TTC549 (cell line): ENCODE data around the gene ZNF747.

Experiments used
- FAIRE-seq: peaks from 2 replicates; lab custom pipeline; 2012; peaks lifted over from hg19 to GRCh38; lab: Jason Lieb, UNC

The ZNF747 gene

DNA sequence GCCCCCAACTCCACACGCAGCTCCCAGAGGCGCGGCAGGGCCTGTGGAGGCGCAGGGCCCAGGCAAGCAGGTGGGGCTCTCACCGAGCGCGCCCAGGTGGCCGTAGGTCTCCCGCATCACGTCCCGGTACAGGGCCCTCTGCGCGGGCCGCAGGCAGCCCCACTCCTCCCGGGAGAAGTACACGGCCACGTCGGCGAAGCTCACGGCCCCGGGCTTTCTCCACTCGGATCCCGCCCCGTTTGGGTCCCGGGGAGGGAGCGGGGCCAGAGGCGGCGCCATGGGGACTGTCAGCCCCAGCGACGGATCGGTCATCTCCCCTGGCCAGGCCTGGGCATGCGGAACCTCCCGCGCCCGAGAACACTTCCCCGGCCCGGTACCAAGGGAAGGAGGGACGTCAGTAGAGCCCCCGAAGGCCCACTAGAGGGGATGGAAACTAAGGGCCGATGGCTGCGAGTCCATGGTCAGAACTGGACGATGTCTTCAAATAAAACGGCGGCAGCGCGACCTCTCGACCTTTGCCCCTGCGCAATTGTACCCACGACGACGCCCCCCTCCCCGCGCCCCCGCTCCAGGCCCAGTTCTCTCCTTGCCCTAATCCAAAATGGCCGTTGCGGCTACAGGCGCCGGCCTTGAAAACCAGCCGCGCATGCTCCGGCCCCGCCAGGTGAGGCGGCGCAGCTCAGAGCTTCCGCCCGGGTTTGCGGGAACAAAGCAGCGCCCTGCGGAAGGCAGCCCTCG, at the start of gene ZNF747:
Gene ZNF747 (minus strand): TSS at position 491 of the 738 bp plus-strand sequence. CDS start 179 bp downstream, at position 312.
- FAIRE-seq, result no peak

GRCh38 chr16:30582611-30583340, 48.1 kb upstream of the ZNF747 start:
- FAIRE-seq, result no peak

DNA sequence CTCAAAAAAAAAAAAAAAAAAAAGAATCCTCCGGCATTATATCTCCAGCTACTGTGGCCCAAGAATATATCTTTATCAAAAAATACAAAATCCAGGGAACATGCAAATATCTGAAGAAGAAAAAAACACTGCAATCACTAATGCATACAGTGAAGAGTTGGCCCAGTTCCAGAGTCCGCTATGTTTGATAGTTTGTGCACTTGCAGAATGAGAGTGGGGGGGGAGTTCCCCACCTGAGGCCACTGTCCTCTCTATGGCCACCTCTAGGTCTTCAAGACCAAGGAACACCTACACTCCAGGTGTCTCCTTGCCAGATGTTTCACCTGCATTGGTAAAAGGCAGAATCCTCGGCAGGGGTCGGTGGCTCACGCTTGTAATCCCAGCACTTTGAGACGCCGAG, 46.8 kb upstream of the ZNF747 start:
- no peak for FAIRE-seq

- FAIRE-seq, result no peak
These were observed 40.0 kb upstream of the ZNF747 start for GRCh38 chr16:30574678-30575077.

DNA sequence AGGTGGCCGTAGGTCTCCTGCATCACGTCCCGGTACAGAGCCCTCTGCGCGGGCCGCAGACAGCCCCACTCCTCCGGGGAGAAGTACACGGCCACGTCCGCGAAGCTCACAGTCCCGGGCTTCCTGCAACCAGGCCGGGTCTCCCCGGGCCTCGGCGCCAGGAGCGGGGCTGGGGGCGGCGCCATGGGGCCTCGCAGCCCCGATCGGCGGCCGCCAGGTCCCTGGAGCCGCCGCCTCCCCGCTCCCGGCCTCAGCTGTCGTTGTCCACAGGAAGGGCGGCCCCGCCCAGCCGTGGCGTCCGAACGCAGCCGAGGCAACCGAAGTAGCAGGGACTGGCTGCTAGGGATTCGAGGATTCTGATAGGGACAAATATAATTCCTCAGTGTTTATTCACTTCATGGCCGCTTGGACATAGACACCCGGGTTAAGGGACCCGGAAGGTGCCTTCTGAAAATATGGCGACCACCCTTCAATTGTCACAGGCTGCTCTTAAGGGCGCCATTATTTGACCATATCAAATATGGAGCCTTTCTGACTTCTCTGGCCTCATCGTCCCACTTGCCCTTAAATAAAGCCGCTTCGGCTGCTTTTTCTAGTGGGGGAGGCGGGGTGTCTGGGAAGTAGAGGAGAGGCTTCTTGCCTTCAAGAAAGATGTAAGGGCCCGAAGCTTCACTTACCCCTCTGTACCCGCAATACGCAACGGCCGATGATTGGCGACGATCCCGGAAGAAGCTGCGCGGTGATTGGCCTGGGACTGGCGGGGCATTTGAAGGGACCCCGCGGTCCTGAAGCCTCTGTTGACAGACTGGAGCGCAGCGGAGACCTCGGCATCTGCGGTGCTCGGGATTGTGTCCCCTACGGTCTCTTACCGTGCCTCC, 37.0 kb upstream of the ZNF747 start, which contains the start of gene ZNF688:
Gene ZNF688 (minus strand): TSS at position 270 of the 878 bp plus-strand sequence. CDS start 85 bp downstream, at position 185.
- peak; percentile 73 for FAIRE-seq

GRCh38 chr16:30570636-30571444, 36.2 kb upstream of the ZNF747 start:
- no peak for FAIRE-seq

- FAIRE-seq, result no peak
These were observed 35.3 kb upstream of the ZNF747 start for GRCh38 chr16:30569746-30570635.

DNA sequence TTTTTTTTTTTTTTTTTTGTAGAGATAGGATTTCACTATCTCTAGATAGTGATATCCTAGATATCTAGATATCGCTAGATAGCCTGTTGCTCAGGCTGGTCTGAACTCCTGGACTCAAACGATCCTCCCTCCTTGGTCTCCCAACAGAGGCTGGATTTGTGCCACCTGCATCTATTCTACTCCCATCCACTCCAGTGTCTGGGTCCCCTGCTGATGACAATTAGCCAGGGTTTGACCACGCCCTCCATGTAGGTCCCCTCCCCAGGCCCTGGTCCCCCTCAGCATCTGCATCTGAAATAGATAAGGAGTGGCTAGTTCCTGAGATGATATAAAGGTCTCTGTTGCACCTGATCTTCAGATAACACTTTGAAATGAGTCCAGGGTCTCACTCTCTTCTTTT, 34.6 kb upstream of the ZNF747 start:
- no peak for FAIRE-seq

DNA sequence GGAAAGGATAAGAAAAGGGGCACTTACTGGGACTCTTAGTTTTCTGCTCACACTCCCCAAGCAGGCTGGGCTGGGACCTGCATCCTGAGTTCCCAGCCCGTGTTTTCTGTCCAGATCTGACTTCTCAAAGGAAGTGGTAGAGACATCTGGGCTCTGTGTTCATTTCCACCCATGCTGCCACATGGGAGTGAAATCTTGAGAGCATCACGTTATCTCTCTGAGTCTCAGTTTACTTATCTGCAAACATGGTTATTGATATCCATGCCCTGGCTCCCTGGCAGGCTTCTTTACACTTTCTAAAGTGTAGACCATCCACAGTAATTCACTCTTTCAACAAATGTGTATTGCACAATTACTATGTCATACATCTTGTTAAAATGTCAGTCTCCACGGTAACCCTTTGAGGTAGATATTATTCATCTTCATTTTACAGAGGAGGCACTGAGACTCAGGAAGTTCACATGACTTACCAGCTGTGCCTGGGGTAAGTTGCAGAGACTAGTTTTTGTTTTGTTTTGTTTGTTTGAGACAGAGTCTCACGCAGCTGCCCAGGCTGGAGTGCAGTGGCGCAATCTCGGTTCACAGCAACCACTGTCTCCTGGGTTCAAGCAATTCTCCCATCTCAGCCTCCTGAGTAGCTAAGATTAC, 33.5 kb upstream of the ZNF747 start:
- FAIRE-seq, result no peak

DNA sequence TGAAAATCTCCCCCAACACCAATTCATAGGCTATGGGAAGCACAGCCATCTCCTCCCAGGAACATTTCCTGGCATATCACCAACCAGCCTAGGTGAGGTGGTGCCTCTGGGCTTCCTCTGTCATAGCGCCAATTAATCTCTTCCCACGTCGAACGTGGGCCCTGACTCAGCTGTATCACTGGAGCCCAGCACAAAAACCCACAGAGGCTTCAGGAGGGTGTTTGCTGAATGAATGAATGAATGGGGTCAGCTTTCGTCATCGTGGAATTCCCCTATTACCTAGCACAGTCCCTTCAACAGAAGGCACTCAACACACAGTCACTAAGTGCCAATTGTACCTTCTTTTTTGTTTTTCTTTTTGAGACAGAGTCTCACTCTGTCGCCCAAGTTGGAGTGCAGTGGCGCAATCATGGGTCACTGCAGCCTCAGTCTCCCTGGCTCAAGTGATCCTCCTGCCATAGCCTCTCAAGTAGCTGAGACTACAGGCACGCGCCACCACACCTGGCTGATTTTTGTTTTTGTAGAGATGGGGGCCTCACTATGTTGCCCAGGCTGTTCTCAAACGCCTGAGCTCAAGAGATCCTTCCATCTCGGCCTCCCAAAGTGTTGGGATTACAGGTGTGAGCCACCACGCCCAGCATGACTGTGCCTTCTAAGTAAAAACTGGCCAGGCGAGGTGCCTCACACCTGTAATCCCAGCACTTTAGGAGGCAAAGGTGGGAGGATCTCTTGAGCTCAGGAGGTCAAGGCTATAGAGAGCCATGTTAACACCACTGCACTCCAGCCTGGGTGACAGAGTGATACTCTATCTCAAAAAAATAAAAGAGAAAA, 32.7 kb upstream of the ZNF747 start:
- FAIRE-seq, result no peak

DNA sequence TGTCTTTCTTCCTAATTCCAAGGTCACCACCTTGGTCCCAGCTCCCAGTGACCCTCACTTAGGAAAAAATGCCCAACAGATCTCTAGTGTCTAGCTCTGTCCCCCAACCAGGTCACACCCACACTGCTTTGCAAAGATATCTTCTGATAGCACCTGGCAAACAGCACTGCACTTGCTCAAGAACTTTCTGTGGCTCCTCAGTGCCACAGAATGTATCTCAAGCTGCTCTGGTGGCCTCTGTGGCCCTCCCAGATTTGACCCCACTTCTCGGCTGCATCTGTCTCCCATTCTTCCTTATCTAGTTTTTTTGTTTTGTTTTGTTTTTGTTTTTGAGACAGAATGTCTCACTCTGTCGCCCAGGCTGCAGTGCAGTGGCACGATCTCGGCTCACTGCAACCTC, 31.9 kb upstream of the ZNF747 start:
- no peak for FAIRE-seq

DNA sequence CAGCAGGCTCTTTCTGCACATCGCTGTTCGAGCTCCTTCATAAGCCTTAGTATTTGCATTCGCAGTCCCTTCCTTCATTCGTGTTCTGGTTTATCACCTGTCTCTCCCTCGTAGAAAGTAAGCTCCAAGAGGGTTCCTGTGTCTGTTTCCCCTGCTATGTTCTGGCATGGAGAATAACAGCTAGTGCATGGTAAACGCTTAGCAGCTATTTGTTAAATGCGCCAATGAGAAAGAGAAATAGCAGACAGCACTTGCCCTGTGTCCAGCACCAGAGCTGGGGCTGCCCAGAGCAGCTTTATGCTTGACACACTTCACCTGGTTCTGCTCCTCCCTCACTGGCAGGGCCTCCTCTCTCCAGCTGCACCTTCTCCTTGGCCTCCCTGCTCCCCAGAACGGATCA, 31.3 kb upstream of the ZNF747 start:
- no peak for FAIRE-seq

DNA sequence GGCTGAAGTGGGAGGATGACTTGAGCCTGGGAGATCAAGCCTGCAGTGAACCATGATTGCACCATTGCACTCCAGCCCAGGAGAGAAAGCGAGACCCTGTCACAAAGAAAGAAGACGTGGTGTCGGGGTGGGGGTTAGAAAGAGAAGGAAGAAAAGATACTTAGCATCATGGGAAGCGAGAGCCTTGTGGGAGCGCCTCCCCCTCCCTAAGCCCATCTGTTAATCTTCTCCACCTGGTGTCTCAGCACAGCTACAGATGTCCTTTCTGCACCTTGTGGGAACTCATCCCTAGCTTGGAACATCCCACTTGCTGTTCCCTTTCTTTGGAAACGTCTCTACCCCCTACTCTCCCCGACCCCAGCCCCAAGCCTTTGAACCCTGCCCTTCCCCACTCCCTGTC, 30.9 kb upstream of the ZNF747 start:
- FAIRE-seq, result no peak

- no peak for FAIRE-seq
These were observed 27.4 kb upstream of the ZNF747 start for GRCh38 chr16:30562021-30562420.

GRCh38 chr16:30561089-30561816, 26.6 kb upstream of the ZNF747 start:
- FAIRE-seq, result no peak

GRCh38 chr16:30559690-30560089, 25.0 kb upstream of the ZNF747 start:
- no peak for FAIRE-seq

DNA sequence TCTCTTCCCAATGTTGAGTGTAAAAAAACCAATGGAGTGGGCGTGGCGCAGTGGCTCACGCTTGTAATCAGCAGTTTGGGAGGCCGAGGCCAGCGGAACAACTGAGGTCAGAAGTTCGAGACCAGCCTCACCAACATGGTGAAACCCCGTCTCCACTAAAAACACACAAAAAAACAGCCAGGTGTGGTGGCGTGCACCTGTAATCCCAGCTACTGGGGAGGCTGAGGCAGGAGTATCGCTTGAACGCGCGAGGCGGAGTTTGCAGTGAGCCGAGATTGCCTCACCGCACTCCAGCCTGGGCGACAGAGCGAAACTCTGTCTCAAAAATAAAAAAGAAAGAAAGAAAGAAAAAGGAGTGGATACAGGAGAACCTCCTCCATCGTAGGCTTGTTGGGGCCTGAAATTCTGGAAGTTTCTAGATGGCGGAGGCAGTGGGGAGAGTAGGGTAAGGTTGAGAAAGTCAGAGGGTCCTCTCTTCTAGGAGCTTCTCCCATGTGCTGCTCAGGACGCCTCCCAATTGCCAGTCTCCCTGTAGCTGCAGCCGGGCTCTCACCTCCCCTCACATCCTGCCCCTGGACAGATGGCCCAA, 24.2 kb upstream of the ZNF747 start:
- no peak for FAIRE-seq
